Right kidney (tissue), 1 donor: ENCODE results near the gene IL37.
A peak's percentile ranks its signal among the peaks of the same experiment; 100 is the strongest.
"Not testable (repeated sequence)": the region's sequence is repeated elsewhere in the genome, so short reads cannot be mapped to it uniquely, and the experiment has no call there.

ENCODE experiments used
- DNase-seq: peaks from one replicate; pipeline ENCODE4 v3.0.0-alpha.2; 2016

IL37 gene

DNA sequence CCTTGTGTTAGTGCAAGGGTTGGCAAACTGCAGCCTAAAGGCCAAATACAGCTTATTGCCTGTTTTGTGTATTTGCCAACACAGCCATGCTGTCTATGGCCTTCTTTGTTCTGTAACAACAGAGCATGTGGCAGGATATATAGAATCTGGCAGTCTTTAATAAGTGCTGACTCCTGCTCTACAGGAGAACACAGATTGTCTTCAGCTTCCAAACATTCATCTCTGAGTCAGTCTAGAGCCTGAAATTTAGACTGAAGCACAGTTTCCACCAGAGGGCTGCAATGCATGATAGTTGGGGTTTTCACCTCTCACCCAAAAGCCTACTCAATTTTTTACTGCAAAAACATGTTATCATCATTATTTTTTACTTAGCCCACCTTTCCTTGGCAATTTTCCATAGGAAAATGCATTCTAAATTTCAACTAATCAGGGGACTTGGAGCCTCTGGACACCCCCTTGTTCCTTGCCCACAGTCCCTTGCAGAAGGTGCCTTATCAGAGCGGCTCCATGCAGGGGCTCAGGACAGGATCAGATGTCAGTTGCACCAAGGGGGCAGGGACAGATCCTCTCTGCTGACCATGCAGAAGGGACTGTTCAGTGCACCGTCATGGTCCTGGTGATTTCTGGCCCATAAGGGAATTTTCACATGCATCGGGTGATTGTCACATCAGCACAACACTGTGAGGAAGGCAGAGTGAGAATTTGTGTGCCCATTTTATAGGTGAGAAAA lies 12.4 kb downstream of the IL37 start:
- DNase-seq = no peak

- no peak for DNase-seq
These were observed 13.0 kb downstream of the IL37 start for GRCh38 chr2:112923967-112924338.

DNA sequence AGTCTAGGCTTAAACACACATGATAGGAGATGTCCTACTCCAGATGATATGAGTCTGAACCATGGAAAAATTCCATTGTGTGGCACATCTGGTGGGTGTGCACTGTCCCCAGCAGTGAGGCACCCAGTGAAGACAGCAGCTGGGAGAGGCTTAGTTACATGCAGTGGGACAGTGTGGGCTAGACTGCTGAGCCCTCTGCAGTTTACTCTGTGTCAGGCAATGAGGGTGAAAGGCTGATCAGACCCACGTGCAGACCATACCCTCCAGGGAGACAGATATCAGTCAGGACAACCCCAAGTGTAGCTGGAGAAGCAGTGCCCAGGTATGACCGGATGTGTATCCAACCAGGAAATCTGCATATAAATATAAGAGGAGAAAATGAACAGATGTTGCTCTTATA lies 13.4 kb downstream of the IL37 start:
- no peak for DNase-seq

DNA sequence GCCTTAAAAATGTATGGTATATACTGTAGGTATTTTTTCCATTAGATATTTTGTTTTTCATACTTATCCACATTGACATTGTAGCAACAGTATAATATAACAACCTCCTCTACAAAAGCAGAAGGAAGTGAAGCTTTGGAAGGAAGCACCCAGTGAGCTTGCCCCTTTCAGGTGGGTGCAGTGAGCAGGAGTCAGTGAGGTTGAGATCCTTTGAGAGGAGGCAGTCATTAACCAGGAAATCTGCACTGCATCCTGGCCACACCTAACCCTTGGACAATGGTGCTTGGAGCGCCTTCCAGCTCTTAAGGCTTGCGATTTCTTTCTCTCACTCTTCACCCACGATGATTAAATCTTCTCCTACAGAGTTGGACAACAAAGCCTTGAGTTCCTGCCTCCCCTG lies 13.9 kb downstream of the IL37 start:
- DNase-seq = no peak

- DNase-seq = no peak
These were observed 15.7 kb downstream of the IL37 start for GRCh38 chr2:112926707-112927106.

DNA sequence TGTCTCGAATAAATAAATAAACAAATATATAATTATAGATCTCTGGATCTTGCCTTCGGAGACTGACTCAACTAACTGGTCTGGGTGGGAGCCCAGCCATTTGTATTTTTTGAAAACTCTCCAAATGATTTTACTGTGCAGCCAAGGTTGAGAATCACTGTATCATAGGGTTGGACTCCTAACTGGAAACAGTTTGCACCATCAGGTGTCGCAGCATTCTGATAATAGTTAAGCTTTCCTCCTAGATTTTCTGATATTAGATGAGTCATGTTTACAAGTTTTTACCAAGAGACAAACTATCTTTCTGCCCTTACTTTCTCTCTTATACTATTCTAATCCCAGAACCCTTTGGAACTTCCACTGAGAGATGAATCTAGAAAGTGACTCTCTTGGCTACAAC lies 16.8 kb downstream of the IL37 start:
- DNase-seq = no peak

DNA sequence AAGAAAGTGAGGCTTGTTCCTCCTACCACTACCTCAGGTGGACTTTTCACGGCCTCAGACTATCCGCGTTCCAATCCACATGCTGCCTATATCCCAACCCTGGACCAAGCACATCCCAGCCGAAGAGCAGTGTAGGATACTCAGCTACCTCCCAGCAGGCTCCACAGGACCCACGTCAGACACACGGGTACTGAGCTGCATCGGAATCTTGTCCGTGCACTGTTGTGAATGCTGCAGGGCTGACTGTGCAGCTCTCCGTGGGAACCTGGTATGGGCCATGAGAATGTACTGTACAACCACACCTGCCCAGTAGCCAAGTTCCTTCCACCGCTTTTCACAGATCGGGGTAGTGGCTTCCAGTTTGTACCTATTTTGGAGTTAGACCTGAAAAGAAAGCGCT lies 22.3 kb downstream of the IL37 start:
- DNase-seq = no peak

- not testable (repeated sequence) for DNase-seq
These were observed 23.2 kb downstream of the IL37 start for GRCh38 chr2:112934117-112934516.

- DNase-seq = no peak
These were observed 25.9 kb downstream of the IL37 start for GRCh38 chr2:112936927-112937232.

DNA sequence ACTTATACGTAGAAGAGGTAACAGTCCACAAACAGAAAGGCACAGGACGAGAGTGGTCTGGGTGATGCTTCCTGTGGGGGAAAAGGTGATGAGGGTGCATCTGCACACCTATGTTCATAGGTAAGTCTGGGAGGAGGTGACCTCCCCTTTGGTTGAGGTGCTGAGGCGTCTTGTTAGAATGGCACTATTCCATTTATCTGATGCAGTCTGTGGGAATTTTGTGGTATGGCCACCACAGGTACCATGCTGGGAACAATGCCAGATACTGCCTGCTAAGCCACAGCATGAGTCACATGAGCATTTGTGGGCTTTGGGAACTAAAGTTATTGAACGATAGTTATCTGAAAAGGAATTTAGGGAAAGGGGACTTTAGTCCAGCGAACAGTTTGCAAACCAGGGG lies 27.9 kb downstream of the IL37 start:
- DNase-seq = no peak

GRCh38 chr2:112939425-112939824 lies 28.5 kb downstream of the IL37 start:
- no peak for DNase-seq

GRCh38 chr2:112940859-112941625 lies 30.1 kb downstream of the IL37 start:
- no peak for DNase-seq

DNA sequence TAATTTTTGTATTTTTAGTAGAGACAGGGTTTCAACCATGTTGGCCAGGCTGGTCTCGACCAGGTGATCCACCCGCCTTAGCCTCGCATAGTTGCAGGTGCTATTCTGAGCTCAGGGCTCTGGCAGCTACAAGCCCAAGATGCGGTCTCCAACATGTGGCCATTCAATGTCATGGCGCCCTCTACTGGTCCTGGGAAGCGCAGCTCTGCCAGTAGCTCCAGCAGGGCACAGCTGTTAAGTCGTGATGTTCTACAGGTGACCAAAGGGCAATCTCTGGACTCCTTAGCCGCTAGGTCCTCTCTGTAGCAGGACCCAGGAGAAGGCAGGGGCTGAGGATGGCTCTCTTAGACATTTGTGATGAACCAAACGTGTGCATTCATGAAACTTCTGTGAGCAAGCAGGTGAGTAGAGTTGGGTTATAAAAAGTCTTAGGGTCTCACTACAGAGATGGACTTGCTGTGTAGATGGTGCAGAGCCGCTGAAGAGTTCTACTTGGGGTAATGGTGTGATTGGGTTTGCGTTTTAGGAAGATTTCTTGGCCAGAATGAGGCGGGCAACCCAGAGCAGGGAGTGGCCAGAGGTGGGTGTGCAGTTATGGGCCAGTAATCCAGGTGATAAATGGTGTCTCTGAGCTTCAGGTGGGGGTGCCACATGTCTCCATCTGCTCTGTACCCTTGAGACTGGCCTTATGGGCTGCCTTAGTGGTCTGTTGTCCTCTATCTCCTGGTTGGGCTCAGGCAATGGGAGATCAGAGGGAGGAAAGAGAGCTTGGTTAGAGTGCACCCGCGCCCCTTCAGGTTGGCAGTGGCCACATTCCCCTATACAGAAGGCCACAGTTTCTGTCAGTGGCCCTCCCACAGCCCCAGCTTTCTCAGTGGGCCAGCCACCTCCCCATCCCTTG lies 31.0 kb downstream of the IL37 start:
- DNase-seq = peak; percentile 31

- no peak for DNase-seq
These were observed 31.7 kb downstream of the IL37 start for GRCh38 chr2:112942654-112943002.

- DNase-seq = no peak
These were observed 34.0 kb downstream of the IL37 start for GRCh38 chr2:112944971-112945370.

DNA sequence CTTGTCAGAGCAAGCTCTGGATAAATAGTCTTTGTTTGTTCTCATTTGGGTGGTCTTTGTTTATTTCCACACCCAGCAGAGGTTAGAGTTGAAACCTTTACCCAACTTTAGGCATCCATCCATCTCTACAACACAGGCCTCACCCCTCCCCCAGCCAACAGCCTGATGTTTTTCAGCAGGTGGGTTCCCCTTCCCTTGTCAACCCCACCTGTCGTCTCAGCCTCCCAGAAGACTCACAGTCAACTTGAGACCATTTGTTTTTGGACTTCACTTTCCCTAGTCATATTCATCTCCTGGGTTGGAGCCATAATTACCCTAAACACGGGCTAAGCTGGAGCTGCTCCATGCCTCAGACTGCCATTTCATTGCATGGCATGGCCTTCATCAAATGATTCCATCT lies 35.1 kb downstream of the IL37 start:
- no peak for DNase-seq

GRCh38 chr2:112947374-112947773 lies 36.4 kb downstream of the IL37 start:
- no peak for DNase-seq

- DNase-seq = no peak
These were observed 38.5 kb downstream of the IL37 start for GRCh38 chr2:112949456-112949855.

- DNase-seq = no peak
These were observed 43.4 kb downstream of the IL37 start for GRCh38 chr2:112954364-112954763.

DNA sequence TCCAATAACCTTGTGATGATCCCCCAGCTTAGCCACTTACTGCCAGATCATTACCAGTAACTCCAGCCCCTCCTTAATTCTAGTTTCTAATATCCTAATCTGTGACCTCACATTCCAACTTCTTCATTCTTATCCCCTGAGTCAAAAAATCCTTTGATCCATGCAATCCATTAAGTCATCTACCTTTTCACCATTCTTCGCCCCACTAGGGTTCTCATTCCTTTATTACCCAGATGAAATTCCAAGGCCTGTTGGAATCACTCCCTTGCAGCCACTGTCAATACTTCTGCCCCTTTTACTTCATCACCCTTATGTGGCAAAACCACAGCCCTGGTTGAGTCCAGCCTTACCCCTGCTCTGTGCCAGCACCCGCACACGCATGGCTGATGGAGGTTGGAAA lies 46.5 kb downstream of the IL37 start:
- no peak for DNase-seq

GRCh38 chr2:112958428-112959108 lies 47.6 kb downstream of the IL37 start:
- peak; percentile 12 for DNase-seq

GRCh38 chr2:112959109-112959812 lies 48.3 kb downstream of the IL37 start:
- no peak for DNase-seq
